ENCODE measurements around the gene SVEP1.

The SVEP1 gene

DNA sequence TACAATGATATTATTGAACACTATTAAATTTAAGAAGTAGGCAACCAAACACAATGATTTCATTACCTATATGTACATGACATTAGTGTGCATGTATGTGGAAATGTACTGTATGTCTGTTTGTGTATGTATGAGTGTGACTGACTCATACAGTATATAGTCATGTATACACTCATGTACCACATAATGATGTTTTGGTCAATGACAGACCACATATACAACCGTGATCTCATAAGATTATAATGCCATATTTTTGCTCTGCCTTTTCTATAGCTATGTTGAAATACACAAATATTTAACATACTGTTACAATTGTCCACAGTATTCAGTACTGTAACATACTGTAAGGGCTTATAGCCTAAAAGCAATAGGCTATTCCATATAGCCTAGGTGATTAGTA lies 19.7 kb downstream of the SVEP1 start:
- H3K56ac ChIP-seq (ENCODE audit: low read length), result no peak overlapping the region
- DNase-seq, result no peak
- no CpG with 5 or more reads among the region's 1 CpG for WGBS (ENCODE audit: extremely low coverage, insufficient coverage, low lambda C conversion rate)

DNA sequence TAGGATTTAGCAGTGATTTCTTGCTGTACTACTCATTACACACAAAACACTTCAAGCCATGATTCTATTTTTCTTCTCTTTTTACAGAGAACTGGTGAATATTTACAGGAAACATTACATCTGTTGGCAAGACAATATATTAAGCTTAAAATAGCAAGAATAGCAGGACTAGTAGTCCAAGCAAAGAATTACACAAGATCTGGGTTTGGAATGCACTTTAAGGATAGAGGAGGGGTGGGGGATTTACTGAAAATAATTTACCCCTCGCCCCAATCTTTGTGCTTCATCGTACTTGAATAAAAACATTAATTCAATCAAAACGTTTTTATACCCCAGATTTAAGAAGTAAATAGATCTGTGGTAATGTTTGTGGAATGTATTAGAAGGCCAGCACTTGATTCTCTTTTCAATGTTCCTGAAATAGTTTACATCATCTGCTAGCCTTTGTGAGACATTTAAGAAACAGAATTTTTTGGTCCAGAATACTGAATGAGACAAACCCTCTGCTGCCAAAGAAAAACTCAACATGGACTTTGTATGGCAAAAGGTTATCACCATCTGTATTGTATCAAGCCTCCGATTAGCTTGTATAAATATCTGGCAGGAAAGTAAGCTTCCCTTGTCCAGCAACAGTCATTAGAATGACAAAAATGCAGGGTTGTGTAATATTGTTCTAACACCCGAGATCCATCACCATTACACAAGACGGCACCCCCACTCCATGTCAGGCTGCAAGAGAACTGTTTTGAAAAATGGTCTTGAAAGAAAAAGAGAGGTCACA lies 23.8 kb downstream of the SVEP1 start:
- Histone ChIP-seq H3K4me2 (ENCODE audit: low read length) (no peak overlapping the region), H3K23ac (ENCODE audit: low read length) (no peak overlapping the region), H3K4me3 (ENCODE audit: low read length) (no peak overlapping the region), H3K4me1 (ENCODE audit: control insufficient read depth, low read depth, low read length) (no peaks in the 10 kb centered on the region), H4K8ac (ENCODE audit: low read depth, low read length) (no peak overlapping the region), H3K79me1 (ENCODE audit: low read length) (no peaks in the 10 kb centered on the region), H3K36me3 (ENCODE audit: control insufficient read depth, insufficient read depth, low read length) (no peaks in the 10 kb centered on the region), H3K79me2 (ENCODE audit: control insufficient read depth, insufficient read depth, low read length) (no peaks in the 10 kb centered on the region), H3K27ac (ENCODE audit: low read depth, low read length) (no peak overlapping the region), H3K56ac (ENCODE audit: low read length) (no peak overlapping the region), H2AK5ac (ENCODE audit: low read length) (no peak overlapping the region), H3K27me3 (ENCODE audit: insufficient read depth, low read length, poor library complexity) (no peaks in the 10 kb centered on the region), H4K5ac (ENCODE audit: low read length) (no peak overlapping the region), H3K18ac (ENCODE audit: low read length) (no peak overlapping the region), H3K9ac (ENCODE audit: low read length) (no peak overlapping the region), H2BK15ac (replicated peaks; ENCODE audit: low read depth) (no peak overlapping the region), H3K4ac (ENCODE audit: low read depth, low read length) (no peak overlapping the region), H2BK120ac (ENCODE audit: low read depth, low read length) (no peak overlapping the region), H2BK5ac (ENCODE audit: low read length) (no peak overlapping the region)
- WGBS (ENCODE audit: extremely low coverage, insufficient coverage, low lambda C conversion rate), result no CpG with 5 or more reads among the region's 6 CpGs
- no peak for DNase-seq

More for the DNA sequence above, 19.7 kb downstream of the SVEP1 start:
- H3K4me1 ChIP-seq (ENCODE audit: control insufficient read depth, low read depth, low read length), result no peaks in the 10 kb centered on the region
- no peak overlapping the region for H2BK5ac ChIP-seq (ENCODE audit: low read length)
- H2BK120ac ChIP-seq (ENCODE audit: low read depth, low read length), result no peak overlapping the region
- no peaks in the 10 kb centered on the region for H3K27me3 ChIP-seq (ENCODE audit: insufficient read depth, low read length, poor library complexity)
- H4K5ac ChIP-seq (ENCODE audit: low read length), result no peak overlapping the region
- no peak overlapping the region for H3K18ac ChIP-seq (ENCODE audit: low read length)
- H3K4me3 ChIP-seq (ENCODE audit: low read length), result no peak overlapping the region
- no peak overlapping the region for H3K27ac ChIP-seq (ENCODE audit: low read depth, low read length)
- H4K8ac ChIP-seq (ENCODE audit: low read depth, low read length), result no peak overlapping the region
- H3K9ac ChIP-seq (ENCODE audit: low read length), result no peak overlapping the region
- H3K79me1 ChIP-seq (ENCODE audit: low read length), result no peaks in the 10 kb centered on the region
- H3K4me2 ChIP-seq (ENCODE audit: low read length), result no peak overlapping the region
- no peaks in the 10 kb centered on the region for H3K36me3 ChIP-seq (ENCODE audit: control insufficient read depth, insufficient read depth, low read length)
- no peak overlapping the region for H3K23ac ChIP-seq (ENCODE audit: low read length)
- H2AK5ac ChIP-seq (ENCODE audit: low read length), result no peak overlapping the region
- no peak overlapping the region for H3K4ac ChIP-seq (ENCODE audit: low read depth, low read length)
- H2BK15ac ChIP-seq (replicated peaks; ENCODE audit: low read depth), result no peak overlapping the region
- no peaks in the 10 kb centered on the region for H3K79me2 ChIP-seq (ENCODE audit: control insufficient read depth, insufficient read depth, low read length)

DNA sequence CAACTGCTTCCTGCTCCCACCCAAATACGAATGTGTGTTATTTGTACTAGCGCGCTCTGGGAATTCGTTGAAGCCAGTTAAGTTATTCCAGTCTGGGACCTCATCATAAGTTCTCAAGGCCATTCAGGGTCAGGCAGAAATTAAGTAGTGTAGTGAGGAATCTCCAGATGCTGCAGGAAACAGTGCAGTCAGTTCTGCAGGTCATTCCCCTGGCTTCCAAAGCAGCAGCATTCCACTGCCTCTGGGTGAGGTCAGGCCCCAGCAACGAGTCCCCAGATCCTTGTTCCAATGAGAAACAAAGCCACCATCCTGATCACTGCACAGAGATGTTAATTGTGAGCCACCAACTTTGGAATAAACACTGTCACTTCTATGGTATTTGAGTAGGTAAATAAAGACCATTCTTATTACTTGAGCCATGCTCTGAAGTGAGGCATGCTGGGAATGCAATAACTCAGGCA lies 33.1 kb downstream of the SVEP1 start:
- peak; percentile 53 for DNase-seq
- H3K79me2 ChIP-seq (ENCODE audit: control insufficient read depth, insufficient read depth, low read length), result no peaks in the 10 kb centered on the region
- H3K23ac ChIP-seq (ENCODE audit: low read length), result no peak overlapping the region
- no peak overlapping the region for H3K56ac ChIP-seq (ENCODE audit: low read length)
- no peak overlapping the region for H3K18ac ChIP-seq (ENCODE audit: low read length)
- no peak overlapping the region for H3K4me3 ChIP-seq (ENCODE audit: low read length)
- H3K79me1 ChIP-seq (ENCODE audit: low read length), result no peaks in the 10 kb centered on the region
- no peak overlapping the region for H3K4me2 ChIP-seq (ENCODE audit: low read length)
- no peak overlapping the region for H4K8ac ChIP-seq (ENCODE audit: low read depth, low read length)
- H2BK15ac ChIP-seq (replicated peaks; ENCODE audit: low read depth), result no peak overlapping the region
- peaks cover 6% of the 10 kb centered on the region for H3K4me1 ChIP-seq (ENCODE audit: control insufficient read depth, low read depth, low read length)
- WGBS (ENCODE audit: extremely low coverage, insufficient coverage, low lambda C conversion rate), result no CpG with 5 or more reads among the region's 5 CpGs
- no peak overlapping the region for H3K9ac ChIP-seq (ENCODE audit: low read length)
- no peak overlapping the region for H3K4ac ChIP-seq (ENCODE audit: low read depth, low read length)
- no peaks in the 10 kb centered on the region for H3K36me3 ChIP-seq (ENCODE audit: control insufficient read depth, insufficient read depth, low read length)
- H2BK5ac ChIP-seq (ENCODE audit: low read length), result no peak overlapping the region
- H2AK5ac ChIP-seq (ENCODE audit: low read length), result no peak overlapping the region
- H3K27me3 ChIP-seq (ENCODE audit: insufficient read depth, low read length, poor library complexity), result no peaks in the 10 kb centered on the region
- no peak overlapping the region for H2BK120ac ChIP-seq (ENCODE audit: low read depth, low read length)
- H3K27ac ChIP-seq (ENCODE audit: low read depth, low read length), result no peak overlapping the region
- no peak overlapping the region for H4K5ac ChIP-seq (ENCODE audit: low read length)

DNA sequence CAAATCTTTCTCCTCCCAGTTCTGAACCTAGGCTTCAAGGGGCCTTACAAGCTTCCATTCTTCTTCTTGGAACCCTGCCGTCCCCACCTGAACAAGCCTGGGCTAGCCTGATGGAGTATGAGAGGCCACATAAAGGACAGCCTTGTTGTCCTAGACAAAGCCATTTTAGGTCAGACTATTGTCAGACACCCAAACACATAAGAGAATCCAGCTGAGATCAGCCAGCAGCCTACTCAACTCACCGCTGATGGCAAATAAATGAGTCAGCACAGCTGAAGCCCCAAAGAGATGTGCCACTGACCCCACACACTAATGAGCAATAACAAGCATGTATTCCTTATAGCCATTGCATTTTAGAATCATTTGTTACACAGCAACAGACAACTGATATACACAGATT lies 33.8 kb downstream of the SVEP1 start:
- Histone ChIP-seq H4K8ac (ENCODE audit: low read depth, low read length) (no peak overlapping the region), H3K27me3 (ENCODE audit: insufficient read depth, low read length, poor library complexity) (no peaks in the 10 kb centered on the region), H3K56ac (ENCODE audit: low read length) (peak overlapping the region; percentile 20), H3K4me2 (ENCODE audit: low read length) (no peak overlapping the region), H3K79me1 (ENCODE audit: low read length) (no peaks in the 10 kb centered on the region), H3K4ac (ENCODE audit: low read depth, low read length) (peak overlapping the region; percentile 79), H3K18ac (ENCODE audit: low read length) (peak overlapping the region; percentile 3), H3K36me3 (ENCODE audit: control insufficient read depth, insufficient read depth, low read length) (no peaks in the 10 kb centered on the region), H2BK120ac (ENCODE audit: low read depth, low read length) (no peak overlapping the region), H3K4me1 (ENCODE audit: control insufficient read depth, low read depth, low read length) (peaks cover 6% of the 10 kb centered on the region), H3K23ac (ENCODE audit: low read length) (no peak overlapping the region), H2BK15ac (replicated peaks; ENCODE audit: low read depth) (no peak overlapping the region), H4K5ac (ENCODE audit: low read length) (no peak overlapping the region), H3K27ac (ENCODE audit: low read depth, low read length) (no peak overlapping the region), H3K4me3 (ENCODE audit: low read length) (no peak overlapping the region), H2AK5ac (ENCODE audit: low read length) (no peak overlapping the region), H2BK5ac (ENCODE audit: low read length) (no peak overlapping the region), H3K9ac (ENCODE audit: low read length) (no peak overlapping the region), H3K79me2 (ENCODE audit: control insufficient read depth, insufficient read depth, low read length) (no peaks in the 10 kb centered on the region)
- no peak for DNase-seq
- WGBS (ENCODE audit: extremely low coverage, insufficient coverage, low lambda C conversion rate), result no CpG with 5 or more reads among the region's 2 CpGs

DNA sequence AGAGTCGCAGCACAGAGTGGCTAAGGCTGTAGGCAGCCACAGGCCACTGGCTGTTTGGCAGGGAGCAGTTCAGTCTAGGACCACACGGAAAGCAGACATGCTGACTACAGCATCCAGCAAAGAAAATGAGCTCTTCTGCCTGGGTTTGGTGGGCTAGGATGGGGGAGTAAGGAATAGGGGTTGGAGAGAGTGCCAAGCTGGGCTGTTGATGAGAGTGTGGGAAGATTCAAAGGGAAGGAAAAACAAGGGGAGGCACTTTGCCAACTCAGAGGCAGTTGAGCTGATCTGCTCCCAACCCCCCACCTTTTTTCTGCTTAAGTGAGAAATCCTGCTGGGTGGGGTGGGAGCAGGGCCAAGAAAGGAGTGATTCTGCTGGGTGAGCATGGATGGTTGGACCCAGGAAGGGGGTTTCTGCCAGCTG lies 35.9 kb downstream of the SVEP1 start:
- H3K9ac ChIP-seq (ENCODE audit: low read length), result no peak overlapping the region
- no peak overlapping the region for H2BK15ac ChIP-seq (replicated peaks; ENCODE audit: low read depth)
- H4K8ac ChIP-seq (ENCODE audit: low read depth, low read length), result no peak overlapping the region
- H3K4me1 ChIP-seq (ENCODE audit: control insufficient read depth, low read depth, low read length), result peaks cover 6% of the 10 kb centered on the region
- no peak overlapping the region for H3K56ac ChIP-seq (ENCODE audit: low read length)
- no peak overlapping the region for H3K4ac ChIP-seq (ENCODE audit: low read depth, low read length)
- H2BK120ac ChIP-seq (ENCODE audit: low read depth, low read length), result no peak overlapping the region
- no peaks in the 10 kb centered on the region for H3K79me1 ChIP-seq (ENCODE audit: low read length)
- H3K4me2 ChIP-seq (ENCODE audit: low read length), result no peak overlapping the region
- H3K27me3 ChIP-seq (ENCODE audit: insufficient read depth, low read length, poor library complexity), result no peaks in the 10 kb centered on the region
- WGBS (ENCODE audit: extremely low coverage, insufficient coverage, low lambda C conversion rate), result no CpG with 5 or more reads among the region's 2 CpGs
- H3K79me2 ChIP-seq (ENCODE audit: control insufficient read depth, insufficient read depth, low read length), result no peaks in the 10 kb centered on the region
- no peak overlapping the region for H4K5ac ChIP-seq (ENCODE audit: low read length)
- no peak overlapping the region for H2BK5ac ChIP-seq (ENCODE audit: low read length)
- no peak overlapping the region for H3K4me3 ChIP-seq (ENCODE audit: low read length)
- DNase-seq, result peak; percentile 25
- H3K18ac ChIP-seq (ENCODE audit: low read length), result no peak overlapping the region
- H2AK5ac ChIP-seq (ENCODE audit: low read length), result no peak overlapping the region
- H3K23ac ChIP-seq (ENCODE audit: low read length), result no peak overlapping the region
- H3K27ac ChIP-seq (ENCODE audit: low read depth, low read length), result no peak overlapping the region
- no peaks in the 10 kb centered on the region for H3K36me3 ChIP-seq (ENCODE audit: control insufficient read depth, insufficient read depth, low read length)

DNA sequence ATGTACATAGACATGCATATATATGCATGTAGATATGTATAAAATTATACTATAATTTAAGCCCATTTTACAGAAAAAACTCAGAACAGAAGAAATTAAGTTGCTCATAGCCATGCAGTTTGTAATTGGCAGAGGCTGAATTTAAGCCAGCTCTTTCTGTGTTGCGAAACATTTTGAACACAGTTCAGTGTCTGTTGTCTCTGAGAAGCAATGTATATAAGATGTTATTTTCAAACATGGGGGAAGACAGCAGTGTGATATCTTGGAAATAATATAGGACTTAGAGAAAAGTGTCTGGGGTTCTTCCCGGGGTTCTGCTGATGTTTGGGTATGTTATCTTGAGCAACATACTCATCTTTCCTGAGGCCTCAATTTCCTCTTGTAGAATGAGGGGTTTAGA lies 37.6 kb downstream of the SVEP1 start:
- Histone ChIP-seq H3K4ac (ENCODE audit: low read depth, low read length) (no peak overlapping the region), H4K5ac (ENCODE audit: low read length) (no peak overlapping the region), H2BK15ac (replicated peaks; ENCODE audit: low read depth) (no peak overlapping the region), H3K79me2 (ENCODE audit: control insufficient read depth, insufficient read depth, low read length) (no peaks in the 10 kb centered on the region), H3K4me1 (ENCODE audit: control insufficient read depth, low read depth, low read length) (peaks cover 6% of the 10 kb centered on the region), H3K23ac (ENCODE audit: low read length) (no peak overlapping the region), H3K27me3 (ENCODE audit: insufficient read depth, low read length, poor library complexity) (no peaks in the 10 kb centered on the region), H4K8ac (ENCODE audit: low read depth, low read length) (no peak overlapping the region), H2BK120ac (ENCODE audit: low read depth, low read length) (no peak overlapping the region), H3K18ac (ENCODE audit: low read length) (no peak overlapping the region), H3K9ac (ENCODE audit: low read length) (no peak overlapping the region), H3K36me3 (ENCODE audit: control insufficient read depth, insufficient read depth, low read length) (no peaks in the 10 kb centered on the region), H2BK5ac (ENCODE audit: low read length) (no peak overlapping the region), H3K79me1 (ENCODE audit: low read length) (no peaks in the 10 kb centered on the region), H2AK5ac (ENCODE audit: low read length) (no peak overlapping the region), H3K27ac (ENCODE audit: low read depth, low read length) (no peak overlapping the region), H3K4me2 (ENCODE audit: low read length) (no peak overlapping the region), H3K56ac (ENCODE audit: low read length) (no peak overlapping the region), H3K4me3 (ENCODE audit: low read length) (no peak overlapping the region)
- no CpG with 5 or more reads among the region's 2 CpGs for WGBS (ENCODE audit: extremely low coverage, insufficient coverage, low lambda C conversion rate)
- DNase-seq, result no peak

Measured in mesendoderm (in vitro differentiated cells).